Measurements from ENCODE around the gene ITPRIP. TPM values are rescaled to one million over a fixed set of nuclear protein-coding genes. Genes with fewer than 3 reads are reported as not detected.

Gene ITPRIP
- total and polyA plus RNA-seq, 2 donors from 2014 or later, result 9.0 to 21.6 TPM

DNA sequence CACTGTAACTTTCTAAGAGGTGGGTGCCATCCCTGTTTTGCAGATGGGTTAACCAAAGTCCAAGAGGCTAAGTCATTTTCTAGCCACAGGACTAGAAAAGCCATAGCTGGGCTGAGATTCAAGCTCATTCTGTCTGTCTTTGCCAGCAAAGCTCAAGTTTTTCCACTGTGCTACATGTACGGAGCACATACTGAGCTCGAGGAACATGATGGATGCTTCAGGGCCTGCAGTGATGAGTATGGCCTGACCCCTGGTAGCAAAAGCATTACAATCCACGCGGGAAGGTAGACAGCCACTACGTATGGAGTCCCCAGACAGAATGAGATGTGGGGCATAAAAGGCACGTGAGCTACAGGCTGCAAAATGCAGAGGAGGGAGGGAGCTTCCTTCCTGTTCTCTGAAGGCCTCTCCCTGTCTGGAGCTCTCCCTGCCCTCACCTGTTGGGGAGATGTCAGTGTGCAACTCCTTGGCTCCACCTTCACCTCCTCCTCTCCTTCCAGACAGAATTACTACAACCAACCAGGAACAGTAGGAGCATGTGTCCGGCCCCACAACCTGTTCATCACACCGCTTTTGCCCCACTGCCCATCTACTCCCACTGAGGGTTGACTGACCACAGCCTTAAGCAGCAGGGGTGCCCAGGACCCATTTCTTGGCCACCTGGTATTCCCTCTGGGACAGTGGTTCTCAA lies 16.4 kb downstream of the ITPRIP start:
- Histone ChIP-seq H3K4me1 (ENCODE audit: control insufficient read depth in 2 of 3, insufficient read depth in 2 of 3, low read depth in 1 of 3, low read length in 3 of 3) (peaks cover 0 to 53% (median 26%) of the 10 kb centered on the region in 3 donors), H3K27ac (ENCODE audit: low read depth in 2 of 2, low read length in 2 of 2) (no peak overlapping the region), H3K4me3 (ENCODE audit: low read length in 3 of 3) (no peak overlapping the region), H3K36me3 (ENCODE audit: control insufficient read depth in 2 of 3, insufficient read depth in 3 of 3, low read length in 3 of 3) (no peaks in the 10 kb centered on the region), H3K27me3 (ENCODE audit: control insufficient read depth, insufficient read depth, low read length) (no peaks in the 10 kb centered on the region), H3K9me3 (ENCODE audit: control insufficient read depth in 2 of 3, insufficient read depth in 1 of 3, low read length in 3 of 3) (no peaks in the 10 kb centered on the region), H3K9ac (ENCODE audit: low read length in 3 of 3) (peak overlapping the region in 1 of 3 donors; percentile 1)
- intact Hi-C loops (cut with DNase I), result no loop called here
- FAIRE-seq (no peak), DNase-seq (peak in 1 of 5 donors; percentile 55)
- no peak for TF ChIP-seq CTCF (IDR thresholded peaks at IDR 0.05; ENCODE audit: borderline replicate concordance, extremely low read depth, insufficient read depth)

DNA sequence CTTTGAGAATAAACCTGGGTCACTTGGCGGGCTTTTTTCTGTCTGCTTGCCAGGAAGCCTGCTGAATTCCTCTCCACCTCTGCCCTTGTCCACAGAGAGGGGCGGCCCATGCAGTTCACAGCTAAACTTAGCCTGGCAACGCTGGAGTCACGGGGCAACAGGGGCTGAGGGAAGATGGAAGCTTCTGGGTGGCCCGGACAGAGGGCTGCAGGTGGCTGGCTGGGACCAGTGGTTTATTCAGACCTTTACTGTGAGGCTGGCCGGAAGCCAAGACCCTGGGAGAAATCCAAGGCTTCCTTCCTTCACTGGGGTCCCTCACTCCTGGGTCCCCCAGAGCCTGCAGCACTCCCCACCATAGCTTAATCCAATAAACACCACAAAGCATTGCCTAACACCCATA lies 17.0 kb downstream of the ITPRIP start:
- Histone ChIP-seq H3K4me3 (ENCODE audit: low read length in 3 of 3) (no peak overlapping the region), H3K4me1 (ENCODE audit: control insufficient read depth in 2 of 3, insufficient read depth in 2 of 3, low read depth in 1 of 3, low read length in 3 of 3) (peaks cover 0 to 48% (median 26%) of the 10 kb centered on the region in 3 donors), H3K9ac (ENCODE audit: low read length in 3 of 3) (no peak overlapping the region), H3K9me3 (ENCODE audit: control insufficient read depth in 2 of 3, insufficient read depth in 1 of 3, low read length in 3 of 3) (no peaks in the 10 kb centered on the region), H3K27me3 (ENCODE audit: control insufficient read depth, insufficient read depth, low read length) (no peaks in the 10 kb centered on the region), H3K36me3 (ENCODE audit: control insufficient read depth in 2 of 3, insufficient read depth in 3 of 3, low read length in 3 of 3) (no peaks in the 10 kb centered on the region), H3K27ac (ENCODE audit: low read depth in 2 of 2, low read length in 2 of 2) (no peak overlapping the region)
- intact Hi-C loops (cut with DNase I), result no loop called here
- TF ChIP-seq CTCF (IDR thresholded peaks at IDR 0.05; ENCODE audit: borderline replicate concordance, extremely low read depth, insufficient read depth), result no peak
- DNase-seq, result peak in 1 of 5 donors; percentile 49
- no peak for FAIRE-seq

DNA sequence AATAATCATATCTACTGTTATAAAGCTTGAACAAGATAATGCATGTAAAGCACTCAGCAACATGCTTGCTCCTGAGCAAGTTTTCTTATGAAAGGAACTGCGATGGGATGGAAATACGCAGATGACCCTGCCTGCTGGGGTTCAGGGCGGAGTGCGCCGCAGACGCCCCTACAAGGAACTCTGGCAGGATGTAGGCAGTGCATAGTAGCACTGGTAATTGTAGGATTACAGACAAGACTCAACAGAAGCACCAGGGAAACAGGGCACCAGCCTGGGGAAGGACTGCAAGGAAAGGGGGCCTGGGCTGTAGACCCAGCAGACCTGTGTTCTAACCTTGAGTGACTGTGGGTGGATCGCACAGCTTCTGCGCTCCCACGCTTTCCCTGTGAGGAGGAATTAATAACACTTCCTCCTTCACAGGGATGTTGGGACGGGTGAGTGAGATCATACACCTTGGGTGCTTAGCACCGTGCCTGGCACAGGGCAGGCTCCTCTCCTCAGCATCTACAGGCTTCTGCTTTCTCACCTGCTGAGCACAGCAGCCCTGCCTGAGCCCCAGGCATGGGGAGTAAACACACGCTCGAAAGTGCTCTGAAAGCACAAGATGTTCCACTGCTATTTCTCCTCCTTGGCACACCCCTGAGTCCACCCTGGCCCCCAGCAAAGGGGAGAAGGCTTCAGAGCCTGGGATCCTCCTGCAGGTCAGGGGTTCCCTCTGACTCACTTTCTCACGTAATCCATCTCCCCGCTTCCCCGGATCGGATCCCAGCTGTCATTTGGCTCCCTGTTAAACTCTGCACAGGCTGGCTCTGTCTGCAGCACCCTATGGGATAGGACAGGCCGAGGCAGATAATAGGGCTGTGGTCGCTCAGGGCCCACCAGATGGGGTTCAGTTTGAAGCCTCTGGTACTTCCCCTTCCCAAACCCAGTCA lies 19.2 kb downstream of the ITPRIP start:
- TF ChIP-seq CTCF (IDR thresholded peaks at IDR 0.05; ENCODE audit: borderline replicate concordance, extremely low read depth, insufficient read depth), result no peak
- no peak overlapping the region for H3K9ac ChIP-seq (ENCODE audit: low read length in 3 of 3)
- FAIRE-seq (no peak), DNase-seq (peak in 1 of 5 donors; percentile 59)
- no peak overlapping the region for H3K4me3 ChIP-seq (ENCODE audit: low read length in 3 of 3)
- H3K9me3 ChIP-seq (ENCODE audit: control insufficient read depth in 2 of 3, insufficient read depth in 1 of 3, low read length in 3 of 3), result no peaks in the 10 kb centered on the region
- no peak overlapping the region for H3K27ac ChIP-seq (ENCODE audit: low read depth in 2 of 2, low read length in 2 of 2)
- H3K4me1 ChIP-seq (ENCODE audit: control insufficient read depth in 2 of 3, insufficient read depth in 2 of 3, low read depth in 1 of 3, low read length in 3 of 3), result peaks cover 0 to 41% (median 25%) of the 10 kb centered on the region in 3 donors
- peaks cover 0 to 12% (median 2%) of the 10 kb centered on the region in 3 donors for H3K36me3 ChIP-seq (ENCODE audit: control insufficient read depth in 2 of 3, insufficient read depth in 3 of 3, low read length in 3 of 3)
- H3K27me3 ChIP-seq (ENCODE audit: control insufficient read depth, insufficient read depth, low read length), result no peaks in the 10 kb centered on the region
- intact Hi-C loops (cut with DNase I), result no loop called here
